ENCODE results near the gene EVPL. TPM values are rescaled to one million over a fixed set of nuclear protein-coding genes. Genes with fewer than 3 reads are reported as not detected.

EVPL gene
- total and polyA plus RNA-seq, 9 donors = 0.15 to 7.2 (median 1.0) TPM

DNA sequence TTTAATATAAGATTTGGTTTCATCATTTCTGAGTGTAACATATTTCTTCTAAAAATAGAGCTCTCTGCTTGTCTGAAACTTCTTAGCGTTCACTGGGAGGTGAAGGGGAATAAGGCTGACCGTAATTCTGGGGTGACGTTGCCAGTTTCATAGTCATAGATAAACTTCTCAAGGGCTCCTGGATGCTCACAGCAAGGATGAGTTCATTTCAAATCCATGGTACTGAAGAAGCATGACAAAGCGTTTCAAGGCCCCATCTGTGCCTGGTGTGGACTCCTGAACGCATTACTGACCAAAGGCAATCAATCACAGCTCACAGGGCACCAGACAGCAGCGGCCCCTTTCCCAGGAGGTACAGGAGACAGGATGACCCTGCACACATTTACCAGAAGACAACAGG is 12.0 kb upstream of the EVPL start:
- no peak overlapping the region for H3K4me3 ChIP-seq
- H3K27me3 ChIP-seq = no peaks in the 10 kb centered on the region
- 64 to 67% (median 66%) methylated on average over 6 of the region's 6 CpGs for WGBS, 3 donors
- intact Hi-C loops (cut with DNase I) = no loop called here
- H3K36me3 ChIP-seq = no peaks in the 10 kb centered on the region
- no peaks in the 10 kb centered on the region for H3K9me3 ChIP-seq
- DNase-seq = peak in 1 of 5 donors; percentile 13
- TF ChIP-seq POLR2A (IDR thresholded peaks at IDR 0.05) = no peak
- TF ChIP-seq, protein P1, sequence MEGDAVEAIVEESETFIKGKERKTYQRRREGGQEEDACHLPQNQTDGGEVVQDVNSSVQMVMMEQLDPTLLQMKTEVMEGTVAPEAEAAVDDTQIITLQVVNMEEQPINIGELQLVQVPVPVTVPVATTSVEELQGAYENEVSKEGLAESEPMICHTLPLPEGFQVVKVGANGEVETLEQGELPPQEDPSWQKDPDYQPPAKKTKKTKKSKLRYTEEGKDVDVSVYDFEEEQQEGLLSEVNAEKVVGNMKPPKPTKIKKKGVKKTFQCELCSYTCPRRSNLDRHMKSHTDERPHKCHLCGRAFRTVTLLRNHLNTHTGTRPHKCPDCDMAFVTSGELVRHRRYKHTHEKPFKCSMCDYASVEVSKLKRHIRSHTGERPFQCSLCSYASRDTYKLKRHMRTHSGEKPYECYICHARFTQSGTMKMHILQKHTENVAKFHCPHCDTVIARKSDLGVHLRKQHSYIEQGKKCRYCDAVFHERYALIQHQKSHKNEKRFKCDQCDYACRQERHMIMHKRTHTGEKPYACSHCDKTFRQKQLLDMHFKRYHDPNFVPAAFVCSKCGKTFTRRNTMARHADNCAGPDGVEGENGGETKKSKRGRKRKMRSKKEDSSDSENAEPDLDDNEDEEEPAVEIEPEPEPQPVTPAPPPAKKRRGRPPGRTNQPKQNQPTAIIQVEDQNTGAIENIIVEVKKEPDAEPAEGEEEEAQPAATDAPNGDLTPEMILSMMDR (IDR thresholded peaks at IDR 0.05) = no peak
- no peak for TF ChIP-seq EP300 (IDR thresholded peaks at IDR 0.05)
- no peak overlapping the region for H3K27ac ChIP-seq
- peaks cover 9% of the 10 kb centered on the region for H3K4me1 ChIP-seq (ENCODE audit: insufficient read depth)

DNA sequence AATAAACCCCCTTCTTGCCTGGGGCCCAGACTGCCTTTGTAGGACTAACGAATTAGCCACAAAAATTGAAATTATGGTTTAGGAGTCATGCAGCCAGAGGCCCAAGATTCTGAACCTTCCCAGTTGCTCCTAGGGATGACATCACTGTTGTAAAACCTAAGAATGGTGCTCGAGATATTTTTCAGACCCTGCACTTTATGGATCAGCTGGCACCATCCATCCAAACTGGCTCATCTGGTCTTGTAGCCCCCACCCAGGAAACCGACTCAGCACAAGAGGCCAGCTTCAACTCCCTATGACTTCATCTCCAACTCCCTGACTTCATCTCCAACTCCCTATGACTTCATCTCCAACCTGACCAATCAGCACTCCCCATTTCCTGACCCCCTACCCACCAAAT is 10.9 kb upstream of the EVPL start:
- DNase-seq = peak in 1 of 5 donors; percentile 16
- Histone ChIP-seq H3K9me3 (no peaks in the 10 kb centered on the region), H3K36me3 (no peaks in the 10 kb centered on the region), H3K27ac (no peak overlapping the region), H3K27me3 (no peaks in the 10 kb centered on the region), H3K4me3 (no peak overlapping the region), H3K4me1 (ENCODE audit: insufficient read depth) (peaks cover 12% of the 10 kb centered on the region)
- TF ChIP-seq, protein P1 (IDR thresholded peaks at IDR 0.05) = no peak
- TF ChIP-seq POLR2A (IDR thresholded peaks at IDR 0.05) (no peak), EP300 (IDR thresholded peaks at IDR 0.05) (no peak)
- 67 to 75% (median 69%) methylated on average over 3 of the region's 3 CpGs for WGBS, 3 donors
- intact Hi-C loops (cut with DNase I) = no loop called here

DNA sequence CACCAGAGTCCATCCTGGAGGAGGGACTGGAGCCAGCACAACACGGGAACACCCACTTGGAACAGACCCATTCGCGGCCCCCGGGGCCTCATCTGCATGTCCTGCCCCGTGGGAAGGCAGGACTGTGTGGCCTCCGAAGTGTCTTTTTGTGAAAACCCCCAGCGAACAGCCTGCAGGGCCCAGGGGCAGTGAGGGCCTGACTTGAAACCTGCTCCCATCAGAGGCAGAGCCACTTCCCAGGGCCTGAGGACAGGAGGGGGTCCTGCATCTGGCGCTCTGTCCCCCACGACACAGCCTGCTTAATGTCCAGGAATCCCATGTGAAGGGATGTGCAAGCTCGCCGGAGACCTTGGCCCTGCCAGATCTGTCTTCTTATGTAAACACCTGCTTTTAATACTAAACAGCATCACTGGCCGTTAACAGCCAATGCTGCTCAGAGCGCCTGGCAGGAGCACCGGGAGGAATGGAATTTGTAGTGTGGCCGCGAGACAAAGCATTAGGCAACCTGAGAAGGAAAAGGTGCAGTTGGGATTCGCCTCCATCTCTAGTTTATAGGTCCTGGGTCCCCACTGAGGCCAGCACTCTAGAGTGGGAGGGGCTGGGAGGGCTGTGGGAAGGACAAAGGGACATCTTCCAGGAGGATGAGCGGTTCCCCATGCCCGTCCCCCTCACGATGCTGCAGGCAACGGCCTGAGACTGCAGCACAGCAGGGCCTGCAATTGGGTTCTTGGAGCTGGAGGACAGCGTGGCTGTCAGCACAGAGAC is 9.6 kb upstream of the EVPL start:
- Histone ChIP-seq H3K4me1 (ENCODE audit: insufficient read depth) (peaks cover 12% of the 10 kb centered on the region), H3K27me3 (no peaks in the 10 kb centered on the region), H3K9me3 (no peaks in the 10 kb centered on the region), H3K4me3 (no peak overlapping the region), H3K36me3 (no peaks in the 10 kb centered on the region), H3K27ac (no peak overlapping the region)
- intact Hi-C loops (cut with DNase I) = no loop called here
- TF ChIP-seq POLR2A (IDR thresholded peaks at IDR 0.05) (no peak), EP300 (IDR thresholded peaks at IDR 0.05) (no peak)
- TF ChIP-seq, protein P1 (IDR thresholded peaks at IDR 0.05) = no peak
- WGBS, 3 donors = 21 to 24% (median 21%) methylated on average over 20 to 22 of the region's 22 CpGs
- DNase-seq = peak in 3 of 5 donors; percentile 39 to 63 (median 56)

DNA sequence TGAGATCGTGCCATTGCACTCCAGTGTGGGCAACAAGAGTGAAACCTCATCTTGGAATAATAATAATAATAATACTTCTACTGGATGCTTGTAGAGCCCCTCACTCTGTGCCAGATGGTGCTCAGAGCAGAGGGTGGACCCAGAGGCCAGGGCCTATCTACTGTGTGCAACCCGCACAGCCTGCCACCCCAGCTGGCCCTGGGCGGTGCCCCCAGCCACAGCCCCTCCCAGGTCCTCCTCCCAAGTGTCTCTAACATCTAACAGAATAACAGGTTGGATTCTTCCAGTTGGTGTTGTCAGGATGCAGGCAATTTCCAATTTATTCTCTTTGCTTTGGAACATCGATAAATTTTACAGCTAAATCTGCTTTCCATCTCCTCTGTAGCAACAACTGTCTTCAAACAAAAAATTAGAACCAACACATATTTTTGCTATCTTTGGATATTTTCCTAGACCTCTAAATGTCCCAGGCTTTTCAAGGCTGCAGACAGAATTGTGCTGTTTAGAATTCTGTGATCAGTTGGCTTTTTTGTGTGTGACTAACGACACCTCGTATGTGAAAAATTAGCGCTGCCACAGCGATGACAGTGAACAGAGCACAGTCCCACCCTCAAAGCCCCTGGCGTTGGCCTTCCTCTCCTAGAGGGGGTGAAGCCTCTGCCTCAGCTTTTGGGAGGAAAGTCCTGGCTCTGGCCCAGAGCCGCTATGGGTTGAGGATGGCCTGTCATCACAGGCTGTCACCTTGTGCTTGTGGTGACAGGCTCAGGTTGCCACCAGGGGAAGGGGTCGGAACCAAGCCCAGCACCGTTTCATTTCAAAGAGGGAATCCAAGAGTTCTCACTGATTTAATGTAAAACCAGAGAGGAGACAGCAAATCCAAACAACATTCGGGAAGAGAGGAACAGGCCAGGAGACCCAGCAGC is 7.6 kb upstream of the EVPL start:
- Histone ChIP-seq H3K36me3 (no peaks in the 10 kb centered on the region), H3K27ac (peak overlapping the region in 1 of 2 donors; percentile 27), H3K27me3 (no peaks in the 10 kb centered on the region), H3K4me1 (ENCODE audit: insufficient read depth) (peaks cover 12% of the 10 kb centered on the region), H3K4me3 (no peak overlapping the region), H3K9me3 (no peaks in the 10 kb centered on the region)
- TF ChIP-seq EP300 (IDR thresholded peaks at IDR 0.05) (no peak), POLR2A (IDR thresholded peaks at IDR 0.05) (no peak)
- TF ChIP-seq, protein P1 (IDR thresholded peaks at IDR 0.05) = no peak
- intact Hi-C loops (cut with DNase I) = no loop called here
- DNase-seq = no peak
- WGBS, 3 donors = 28 to 36% (median 33%) methylated on average over 13 of the region's 13 CpGs
